Measurements from ENCODE around the gene RPEL1.

DNA sequence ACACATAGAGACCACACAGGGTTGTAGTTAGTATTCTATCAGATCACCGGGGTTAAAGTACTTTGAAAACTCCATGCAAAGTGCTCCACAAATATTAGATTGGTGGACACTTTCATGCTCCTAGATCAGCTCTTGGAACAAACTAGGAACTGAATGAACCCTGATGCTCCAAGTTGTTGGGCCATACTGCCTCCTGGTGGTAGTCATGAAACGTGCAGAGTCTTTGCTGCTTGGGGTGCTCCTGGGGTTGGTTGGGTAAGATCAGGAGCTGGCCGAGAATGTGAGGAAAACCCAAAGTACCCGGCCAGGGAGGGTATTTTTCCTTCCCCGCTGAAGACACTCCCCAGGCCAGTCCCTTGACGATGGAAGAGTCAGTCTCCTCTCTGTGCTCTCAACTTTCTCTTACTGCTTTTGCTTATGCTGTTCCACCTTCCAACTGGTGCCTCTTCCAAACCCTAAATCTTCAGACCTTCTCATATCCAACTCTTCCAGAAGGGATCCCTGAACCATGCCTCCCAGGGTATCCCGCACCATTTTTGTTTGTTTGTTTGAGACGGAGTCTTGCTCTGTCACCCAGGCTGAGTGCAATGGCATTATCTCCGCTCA lies 918 bp upstream of the RPEL1 start:
- TF ChIP-seq, protein P1, sequence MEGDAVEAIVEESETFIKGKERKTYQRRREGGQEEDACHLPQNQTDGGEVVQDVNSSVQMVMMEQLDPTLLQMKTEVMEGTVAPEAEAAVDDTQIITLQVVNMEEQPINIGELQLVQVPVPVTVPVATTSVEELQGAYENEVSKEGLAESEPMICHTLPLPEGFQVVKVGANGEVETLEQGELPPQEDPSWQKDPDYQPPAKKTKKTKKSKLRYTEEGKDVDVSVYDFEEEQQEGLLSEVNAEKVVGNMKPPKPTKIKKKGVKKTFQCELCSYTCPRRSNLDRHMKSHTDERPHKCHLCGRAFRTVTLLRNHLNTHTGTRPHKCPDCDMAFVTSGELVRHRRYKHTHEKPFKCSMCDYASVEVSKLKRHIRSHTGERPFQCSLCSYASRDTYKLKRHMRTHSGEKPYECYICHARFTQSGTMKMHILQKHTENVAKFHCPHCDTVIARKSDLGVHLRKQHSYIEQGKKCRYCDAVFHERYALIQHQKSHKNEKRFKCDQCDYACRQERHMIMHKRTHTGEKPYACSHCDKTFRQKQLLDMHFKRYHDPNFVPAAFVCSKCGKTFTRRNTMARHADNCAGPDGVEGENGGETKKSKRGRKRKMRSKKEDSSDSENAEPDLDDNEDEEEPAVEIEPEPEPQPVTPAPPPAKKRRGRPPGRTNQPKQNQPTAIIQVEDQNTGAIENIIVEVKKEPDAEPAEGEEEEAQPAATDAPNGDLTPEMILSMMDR (IDR thresholded peaks at IDR 0.05): peak; percentile 82 to 91 (median 86)
- TF ChIP-seq POLR2AphosphoS5 (IDR thresholded peaks at IDR 0.05) (peak in 1 of 3 donors; percentile 29), POLR2A (IDR thresholded peaks at IDR 0.05) (no peak), EP300 (IDR thresholded peaks at IDR 0.05; ENCODE audit: low read depth) (no peak)
